NCI-H2196 treated with DMSO at 0.1 percent for 48 hours (cell line): ENCODE measurements around the gene TTC9.

Experiments
- DNase-seq: peaks from one replicate; lab custom pipeline; 2025; ENCODE audit not compliant: unreplicated experiment; lab: John Stamatoyannopoulos, UW

TTC9 gene

DNA sequence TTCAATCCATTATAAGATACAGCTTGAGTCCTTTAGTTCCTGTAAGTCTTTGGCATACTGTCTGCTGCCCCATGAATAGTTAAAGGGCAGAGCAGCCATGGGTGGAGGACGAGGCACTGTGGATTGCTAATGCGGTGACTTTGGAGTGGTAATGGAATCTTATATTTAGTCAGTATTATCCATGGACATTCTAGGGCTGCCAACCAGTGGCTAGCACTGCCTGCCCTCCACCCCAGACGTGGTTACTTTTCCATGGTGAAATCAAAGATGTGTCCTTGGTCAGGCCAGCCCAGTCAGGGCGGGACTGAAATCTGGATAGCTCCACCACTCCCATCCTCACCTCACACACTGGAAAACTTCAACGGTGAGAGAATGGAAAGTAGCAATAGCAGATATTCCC, 2.3 kb downstream of the TTC9 start:
- no peak for DNase-seq

DNA sequence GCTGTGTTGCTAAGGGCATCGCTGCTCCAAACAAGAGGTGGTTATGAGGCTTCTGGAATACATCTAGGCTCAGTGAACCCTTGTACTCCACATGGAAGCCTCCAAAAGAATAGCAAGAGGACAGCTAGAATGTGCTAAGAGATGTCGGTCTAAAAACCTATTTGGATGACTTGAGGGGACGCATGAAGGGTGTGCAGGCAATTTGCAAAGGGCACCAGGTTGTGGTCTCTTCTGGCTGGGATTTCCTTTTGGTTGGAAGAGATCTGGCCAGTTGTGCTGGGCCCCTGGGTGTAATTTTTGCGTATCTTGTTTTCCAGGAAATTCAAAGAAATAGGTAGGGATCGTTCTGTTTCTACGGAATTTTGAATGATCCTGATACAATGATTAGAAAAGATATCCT, 4.2 kb downstream of the TTC9 start:
- DNase-seq: no peak

DNA sequence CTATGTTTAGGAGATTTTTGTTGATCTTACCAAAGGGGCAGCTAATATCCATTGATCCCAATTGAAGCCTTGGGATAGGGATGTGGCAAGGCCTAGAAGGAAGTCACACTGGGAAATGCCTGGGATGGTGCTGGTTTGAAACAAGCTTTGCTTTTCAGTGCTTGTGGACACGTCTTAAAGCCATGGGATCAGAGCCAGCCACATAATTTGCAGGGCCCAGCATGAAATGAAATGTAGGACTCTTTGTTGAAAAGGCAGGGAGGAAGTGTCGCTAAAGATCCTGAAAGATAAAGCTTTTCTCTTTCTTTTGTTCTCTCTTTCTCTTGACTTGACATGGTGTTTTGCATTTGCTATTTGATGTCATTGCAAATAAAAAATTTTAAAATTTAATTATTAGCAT, 5.0 kb downstream of the TTC9 start:
- DNase-seq: no peak

GRCh38 chr14:70648346-70648745, 6.6 kb downstream of the TTC9 start:
- DNase-seq: no peak

GRCh38 chr14:70649803-70650202, 8.1 kb downstream of the TTC9 start:
- no peak for DNase-seq

DNA sequence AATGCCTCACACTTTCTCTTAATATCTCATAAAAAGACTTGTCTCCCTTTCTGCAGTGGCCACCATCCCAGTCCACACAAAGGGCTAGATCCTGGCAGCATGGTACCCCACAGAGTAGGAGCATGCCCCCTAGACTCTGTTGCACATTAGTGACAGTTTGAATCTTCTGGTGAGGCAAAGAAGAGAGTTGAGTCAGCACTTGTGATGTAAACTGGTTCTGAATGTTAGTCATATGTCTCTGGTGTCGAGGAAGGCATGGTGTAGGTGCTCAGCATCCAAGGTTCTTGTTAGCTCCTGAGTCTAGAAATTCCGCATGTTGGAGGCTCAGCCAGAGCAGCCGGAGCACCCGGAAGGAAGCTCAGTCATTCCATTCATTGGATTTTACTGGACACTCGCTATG, 9.8 kb downstream of the TTC9 start:
- DNase-seq: no peak

- DNase-seq: no peak
These were observed 11.2 kb downstream of the TTC9 start for GRCh38 chr14:70652871-70653270.

- DNase-seq: no peak
These were observed 11.9 kb downstream of the TTC9 start for GRCh38 chr14:70653662-70654061.

DNA sequence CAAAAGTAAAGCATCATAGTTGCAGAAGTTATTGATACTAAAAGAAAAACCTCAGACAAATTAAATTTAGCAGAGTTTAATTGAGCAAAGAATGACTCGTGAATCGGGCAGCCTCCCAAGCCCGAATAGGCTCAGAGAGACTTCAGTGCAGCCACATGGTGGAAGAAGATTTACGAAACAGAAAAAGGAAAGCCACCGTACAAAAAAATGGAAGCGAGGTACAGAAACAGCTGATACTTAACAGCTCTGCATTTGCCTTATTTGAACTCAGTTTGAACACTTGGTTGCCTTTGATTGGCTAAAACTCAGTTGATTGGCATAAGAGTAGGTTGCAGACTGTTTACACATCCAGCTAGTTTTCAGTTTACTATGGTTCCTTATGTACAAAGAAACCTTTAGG, 12.9 kb downstream of the TTC9 start:
- no peak for DNase-seq

DNA sequence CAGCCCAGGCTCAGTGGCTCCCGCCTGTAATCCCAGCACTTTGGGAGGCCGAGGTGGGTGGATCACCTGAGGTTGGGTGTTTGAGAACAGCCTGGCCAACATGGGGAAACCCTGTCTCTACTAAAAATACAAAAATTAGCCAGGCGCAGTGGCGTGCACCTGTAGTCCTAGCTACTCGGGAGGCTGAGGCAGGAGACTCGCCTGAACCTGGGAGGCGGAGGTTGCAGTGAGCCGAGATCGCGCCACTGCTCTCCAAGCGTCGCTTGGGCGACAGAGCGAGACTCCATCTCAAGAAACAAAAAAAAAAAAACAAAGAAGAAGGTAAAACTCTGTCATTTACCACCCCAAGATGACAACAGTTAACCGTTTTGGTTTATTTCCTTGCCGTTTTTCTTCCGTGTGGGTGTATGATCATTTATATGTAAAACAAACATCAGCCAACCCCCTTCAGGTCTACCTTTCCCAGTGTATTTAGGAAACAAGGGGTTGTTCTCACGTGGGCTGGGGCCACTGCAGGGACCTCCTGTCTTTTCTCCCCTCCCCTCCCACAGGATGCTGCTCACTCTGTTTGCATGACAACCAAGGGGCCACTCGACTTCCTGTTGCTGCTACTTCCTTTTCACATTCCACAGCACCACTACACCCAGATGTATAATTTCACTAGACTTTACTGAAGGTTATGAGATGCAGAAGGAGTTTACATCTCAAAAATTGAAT, 13.6 kb downstream of the TTC9 start:
- no peak for DNase-seq

GRCh38 chr14:70658899-70659298, 17.2 kb downstream of the TTC9 start:
- no peak for DNase-seq

GRCh38 chr14:70660967-70661893, 19.5 kb downstream of the TTC9 start:
- DNase-seq: no peak

GRCh38 chr14:70662080-70662479, 20.4 kb downstream of the TTC9 start:
- DNase-seq: no peak

DNA sequence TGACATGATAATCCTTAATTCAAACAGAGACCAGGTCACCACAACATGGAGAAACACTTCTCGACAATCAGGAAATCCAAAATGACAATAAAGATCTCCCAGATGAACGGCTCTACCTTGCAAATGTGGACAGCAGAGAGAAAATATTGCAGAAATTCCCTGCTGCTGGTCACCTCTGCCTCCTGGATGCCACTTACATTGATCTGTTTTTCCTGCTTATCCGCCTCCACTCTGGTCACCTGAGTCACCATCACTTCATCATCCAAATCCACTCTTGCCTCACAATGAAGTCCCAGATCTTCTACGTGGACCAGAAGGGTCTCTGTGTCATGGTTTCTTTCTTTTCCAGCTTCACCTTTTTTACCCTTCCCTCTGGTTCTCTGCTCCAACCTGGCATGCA, 21.1 kb downstream of the TTC9 start:
- no peak for DNase-seq

- DNase-seq: no peak
These were observed 22.0 kb downstream of the TTC9 start for GRCh38 chr14:70663707-70664179.

DNA sequence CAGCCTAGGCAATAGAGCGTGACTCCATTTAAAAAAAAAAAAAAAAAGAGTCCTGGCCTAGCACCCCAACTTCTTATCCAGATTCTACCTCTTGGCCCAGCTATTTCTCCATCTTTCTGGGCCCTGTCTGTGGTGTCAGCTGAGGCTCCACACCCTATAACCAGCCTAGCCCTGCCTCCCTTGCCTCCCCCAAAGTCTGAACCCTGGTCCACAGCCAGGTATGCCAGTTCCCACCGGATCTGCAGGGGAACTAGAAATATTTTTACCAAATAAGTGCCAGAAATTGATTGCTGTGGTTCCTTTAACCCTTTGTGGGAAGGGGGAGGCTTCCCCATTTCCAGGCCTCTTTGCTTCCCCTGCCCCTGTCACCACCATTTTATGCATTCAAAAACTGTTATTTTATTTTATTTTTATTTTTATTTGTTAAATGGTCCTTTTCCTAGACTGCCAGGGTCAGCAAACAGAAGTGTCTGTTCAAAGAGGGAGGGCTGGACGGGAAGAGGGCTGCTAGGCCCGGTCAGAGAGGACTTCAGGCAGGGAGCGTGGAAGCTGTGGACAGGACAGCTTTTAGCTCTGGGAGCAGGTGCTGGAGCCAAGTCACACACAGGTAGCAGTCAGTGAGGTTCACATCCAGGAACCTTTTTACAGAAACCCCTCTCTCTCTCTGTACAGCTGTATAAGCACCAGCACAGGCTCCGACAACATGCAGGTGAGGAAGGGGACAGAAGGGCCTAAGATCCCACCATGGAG, 23.2 kb downstream of the TTC9 start:
- no peak for DNase-seq

DNA sequence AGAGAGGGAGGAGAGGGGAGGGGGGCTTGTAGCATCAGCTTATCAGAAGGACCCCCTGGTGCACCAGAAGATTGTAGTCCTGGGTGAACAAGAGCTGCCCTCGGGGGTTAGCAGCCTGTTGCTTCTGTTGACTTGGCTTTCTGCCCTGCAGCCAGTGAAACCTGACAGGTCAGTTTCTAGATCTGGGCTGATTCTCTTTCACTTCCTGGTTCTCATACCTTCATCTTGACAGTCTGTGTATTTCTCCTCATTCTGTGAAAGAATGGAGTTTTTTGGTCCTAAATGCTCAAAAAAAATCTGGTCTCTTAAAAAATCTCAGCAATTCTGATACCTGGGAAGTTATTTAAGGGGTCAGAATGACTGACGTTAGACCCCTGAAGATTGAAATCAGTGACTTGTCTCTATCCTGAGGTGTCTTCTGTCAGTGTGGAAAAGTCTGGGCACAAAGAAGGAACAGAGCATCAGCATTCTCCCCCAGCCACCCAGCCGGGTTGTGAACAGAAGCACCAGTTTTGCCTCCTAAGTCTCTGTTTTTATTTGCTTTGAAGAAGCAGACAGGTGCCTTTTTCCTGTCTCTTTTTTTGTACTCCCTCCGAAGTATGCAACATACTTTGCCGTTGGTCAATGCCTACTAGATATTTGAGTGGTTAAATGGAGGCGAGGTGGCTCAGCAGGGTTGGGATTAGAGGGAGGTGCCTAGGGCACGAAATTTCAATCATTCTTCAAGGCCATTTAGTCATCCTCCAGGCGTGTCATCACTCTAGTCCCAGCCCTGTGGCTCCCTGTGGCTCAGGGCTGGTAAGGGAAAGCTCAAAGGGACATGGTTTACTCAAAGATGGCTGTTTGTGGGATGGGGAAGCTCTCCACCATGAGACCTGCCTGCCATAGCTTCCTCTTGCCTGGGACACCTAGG, 24.0 kb downstream of the TTC9 start:
- DNase-seq: peak; percentile 50

DNA sequence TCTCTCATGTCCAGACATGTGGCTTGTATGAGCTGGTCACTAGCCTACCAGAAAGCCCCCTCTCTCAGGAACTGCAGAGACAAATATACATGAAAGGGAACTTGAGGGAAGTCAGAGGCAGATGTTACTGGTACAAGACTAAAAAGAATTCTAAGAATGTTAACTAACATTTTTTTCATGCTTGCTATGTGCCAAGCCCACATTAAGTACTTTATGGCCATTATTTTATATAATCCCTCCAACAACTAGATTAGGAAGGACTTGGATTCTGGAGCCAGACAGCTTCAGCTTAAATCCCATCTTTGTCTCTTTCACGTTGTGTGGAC, 24.6 kb downstream of the TTC9 start:
- DNase-seq: no peak

- no peak for DNase-seq
These were observed 29.4 kb downstream of the TTC9 start for GRCh38 chr14:70670992-70671651.
